ENCODE results near the gene ZNRF2.

ZNRF2 gene

GRCh38 chr7:30349170-30349569 lies 64.8 kb downstream of the ZNRF2 start:
- peak overlapping the region; percentile 83 for H3K4me2 ChIP-seq (ENCODE audit: low read depth, low read length)
- peaks cover 22% of the 10 kb centered on the region for H3F3A ChIP-seq (ENCODE audit: insufficient read depth, low read length)
- H3K4me3 ChIP-seq (ENCODE audit: low read length): peak overlapping the region; percentile 56; the same call in 1 of the 2 replicates
- H2AFZ ChIP-seq (ENCODE audit: low read length): no peak overlapping the region
- H3K9me3 ChIP-seq (replicated peaks; ENCODE audit: insufficient read depth, low read length): no peaks in the 10 kb centered on the region
- TF ChIP-seq EZH2 (optimal IDR thresholded peaks at IDR 0.05; ENCODE audit: low read depth, low read length): no peak
- TF ChIP-seq EZH2phosphoT487 (IDR thresholded peaks at IDR 0.05; ENCODE audit: low read length): no peak
- no peak for TF ChIP-seq CTCF (IDR thresholded peaks at IDR 0.05; ENCODE audit: low read length)
- no peak for DNase-seq
- H3K4me1 ChIP-seq (ENCODE audit: low read length): peaks cover 29% of the 10 kb centered on the region
- no peaks in the 10 kb centered on the region for H3K36me3 ChIP-seq (replicated peaks; ENCODE audit: insufficient read depth, low read length)
- H3K9me2 ChIP-seq (replicated peaks; ENCODE audit: insufficient read depth, low read length): no peaks in the 10 kb centered on the region
- H3K79me2 ChIP-seq (ENCODE audit: low read length): peaks cover 96% of the 10 kb centered on the region
- peak overlapping the region; percentile 86; the same call in 1 of the 2 replicates for H3K27ac ChIP-seq (ENCODE audit: low read length)
- H3K9ac ChIP-seq (ENCODE audit: low read length): peak overlapping the region; percentile 58; the same call in 1 of the 2 replicates
- H3K27me3 ChIP-seq (replicated peaks; ENCODE audit: insufficient read depth, low read length): no peaks in the 10 kb centered on the region
- no peaks in the 10 kb centered on the region for H4K20me1 ChIP-seq (ENCODE audit: insufficient read depth, low read length)

- Histone ChIP-seq H2AFZ (ENCODE audit: low read length) (no peak overlapping the region), H3K4me1 (ENCODE audit: low read length) (peaks cover 22% of the 10 kb centered on the region), H3K4me3 (ENCODE audit: low read length) (no peak overlapping the region), H4K20me1 (ENCODE audit: insufficient read depth, low read length) (no peaks in the 10 kb centered on the region), H3F3A (ENCODE audit: insufficient read depth, low read length) (peaks cover 22% of the 10 kb centered on the region), H3K79me2 (ENCODE audit: low read length) (peaks cover 95% of the 10 kb centered on the region), H3K27ac (ENCODE audit: low read length) (no peak overlapping the region), H3K27me3 (replicated peaks; ENCODE audit: insufficient read depth, low read length) (no peaks in the 10 kb centered on the region), H3K9me3 (replicated peaks; ENCODE audit: insufficient read depth, low read length) (no peaks in the 10 kb centered on the region), H3K36me3 (replicated peaks; ENCODE audit: insufficient read depth, low read length) (no peaks in the 10 kb centered on the region), H3K9me2 (replicated peaks; ENCODE audit: insufficient read depth, low read length) (no peaks in the 10 kb centered on the region), H3K9ac (ENCODE audit: low read length) (no peak overlapping the region), H3K4me2 (ENCODE audit: low read depth, low read length) (no peak overlapping the region)
- DNase-seq: no peak
- no peak for TF ChIP-seq EZH2phosphoT487 (IDR thresholded peaks at IDR 0.05; ENCODE audit: low read length)
- TF ChIP-seq CTCF (IDR thresholded peaks at IDR 0.05; ENCODE audit: low read length): no peak
- TF ChIP-seq EZH2 (optimal IDR thresholded peaks at IDR 0.05; ENCODE audit: low read depth, low read length): no peak
Measured at GRCh38 chr7:30349816-30350215, 65.4 kb downstream of the ZNRF2 start.

- Histone ChIP-seq H3K9me2 (replicated peaks; ENCODE audit: insufficient read depth, low read length) (no peaks in the 10 kb centered on the region), H3K27ac (ENCODE audit: low read length) (no peak overlapping the region), H3K9ac (ENCODE audit: low read length) (no peak overlapping the region), H3K79me2 (ENCODE audit: low read length) (peaks cover 84% of the 10 kb centered on the region), H3K36me3 (replicated peaks; ENCODE audit: insufficient read depth, low read length) (no peaks in the 10 kb centered on the region), H3K4me2 (ENCODE audit: low read depth, low read length) (no peak overlapping the region), H3K4me1 (ENCODE audit: low read length) (peaks cover 17% of the 10 kb centered on the region), H4K20me1 (ENCODE audit: insufficient read depth, low read length) (no peaks in the 10 kb centered on the region), H3K4me3 (ENCODE audit: low read length) (no peak overlapping the region), H3F3A (ENCODE audit: insufficient read depth, low read length) (peaks cover 22% of the 10 kb centered on the region), H3K9me3 (replicated peaks; ENCODE audit: insufficient read depth, low read length) (no peaks in the 10 kb centered on the region), H2AFZ (ENCODE audit: low read length) (no peak overlapping the region), H3K27me3 (replicated peaks; ENCODE audit: insufficient read depth, low read length) (no peaks in the 10 kb centered on the region)
- TF ChIP-seq EZH2 (optimal IDR thresholded peaks at IDR 0.05; ENCODE audit: low read depth, low read length) (no peak), CTCF (IDR thresholded peaks at IDR 0.05; ENCODE audit: low read length) (no peak), EZH2phosphoT487 (IDR thresholded peaks at IDR 0.05; ENCODE audit: low read length) (no peak)
- no peak for DNase-seq
Measured at GRCh38 chr7:30351286-30351685, 66.9 kb downstream of the ZNRF2 start.
